Keratinocyte (primary cell): ENCODE data around the gene AAR2. TPM values are rescaled to one million over a fixed set of nuclear protein-coding genes. Genes with fewer than 3 reads are reported as not detected.

ENCODE experiments used
- DNase-seq: peaks from one replicate; pipeline ENCODE4 v3.0.0-alpha.2; 2011; ENCODE audit warnings: low read depth, missing footprints, low spot score
- FAIRE-seq: peaks from 2 replicates; lab custom pipeline; 2011; peaks lifted over from hg19 to GRCh38; lab: Jason Lieb, UNC
- H2AFZ ChIP-seq: 2 replicates; pipeline ENCODE4 v1.6.0; 2012; ENCODE audit warnings: low read length, control low read depth, inconsistent platforms; ENCODE audit not compliant: control insufficient read depth
- H3K27ac ChIP-seq: 2 replicates; pipeline ENCODE4 v1.5.1; 2011; ENCODE audit warnings: low read length; ENCODE audit not compliant: control insufficient read depth, insufficient read depth
- H3K27me3 ChIP-seq: 3 replicates; pipeline ENCODE4 v1.6.0; 2011; ENCODE audit warnings: low read length; ENCODE audit not compliant: control insufficient read depth, insufficient read depth; ENCODE audit errors: extremely low read depth
- H3K36me3 ChIP-seq, 2 experiments: 2 replicates in 1 of 2; 3 replicates in 1 of 2; pipeline ENCODE4 v1.5.1; 2011; ENCODE audit warnings: low read length in 2 of 2, mild to moderate bottlenecking in 1 of 2; ENCODE audit not compliant: control insufficient read depth in 2 of 2, insufficient read depth in 2 of 2; ENCODE audit errors: extremely low read depth in 1 of 2
- H3K4me1 ChIP-seq: 3 replicates; pipeline ENCODE4 v1.5.1; 2011; ENCODE audit warnings: low read length; ENCODE audit not compliant: control insufficient read depth, insufficient read depth; ENCODE audit errors: extremely low read depth
- H3K4me2 ChIP-seq: 3 replicates; pipeline ENCODE4 v1.6.0; 2011; ENCODE audit warnings: low read depth, low read length; ENCODE audit not compliant: control insufficient read depth, insufficient read depth; ENCODE audit errors: extremely low read depth
- H3K4me3 ChIP-seq, 3 experiments: fragments of 200-600 bp in 1 of 3; sonication (generic) in 1 of 3; 2 replicates in 2 of 3; 3 replicates in 1 of 3; pipeline ENCODE4 v1.5.1; 2011 to 2016; ENCODE audit warnings: low read length in 3 of 3, mild to moderate bottlenecking in 3 of 3, control low read depth in 2 of 3, inconsistent platforms in 1 of 3, low read depth in 1 of 3, mixed read lengths in 1 of 3, mixed run types in 1 of 3, moderate library complexity in 1 of 3; ENCODE audit not compliant: control insufficient read depth in 2 of 3, insufficient read depth in 2 of 3; ENCODE audit errors: extremely low read depth in 1 of 3
- H3K79me2 ChIP-seq: 2 replicates; pipeline ENCODE4 v1.6.0; 2012; ENCODE audit warnings: low read length; ENCODE audit not compliant: control insufficient read depth, insufficient read depth
- H3K9ac ChIP-seq: 3 replicates; pipeline ENCODE4 v1.6.0; 2011; ENCODE audit warnings: low read length; ENCODE audit not compliant: control insufficient read depth, insufficient read depth; ENCODE audit errors: extremely low read depth
- H3K9me1 ChIP-seq: 3 replicates; pipeline ENCODE4 v1.6.0; 2011; ENCODE audit warnings: low read length; ENCODE audit not compliant: control insufficient read depth, insufficient read depth; ENCODE audit errors: extremely low read depth
- H3K9me3 ChIP-seq: 2 replicates; pipeline ENCODE4 v1.5.1; 2012; ENCODE audit warnings: low read depth, low read length; ENCODE audit not compliant: control insufficient read depth
- H4K20me1 ChIP-seq: 3 replicates; pipeline ENCODE4 v1.6.0; 2011; ENCODE audit warnings: low read length; ENCODE audit not compliant: control insufficient read depth, insufficient read depth; ENCODE audit errors: extremely low read depth
- CTCF ChIP-seq, 3 experiments: IDR thresholded peaks in 1 of 3; conservative IDR thresholded peaks in 1 of 3; optimal IDR thresholded peaks in 1 of 3; 2 replicates in 2 of 3; 3 replicates in 1 of 3; pipeline versions ENCODE3 to v1.5.1; 2011; ENCODE audit warnings: low read length in 3 of 3, mild to moderate bottlenecking in 3 of 3, moderate library complexity in 2 of 3, control low read depth in 1 of 3, inconsistent platforms in 1 of 3; ENCODE audit not compliant: insufficient read depth in 2 of 3; ENCODE audit errors: extremely low read depth in 1 of 3
- EZH2 ChIP-seq: IDR thresholded peaks from one replicate; pipeline ENCODE4 v1.6.1; 2012; ENCODE audit warnings: inconsistent platforms, mild to moderate bottlenecking, low read length, moderate library complexity
- dilution Hi-C: fragments of 300-500 bp; cut with MboI; formaldehyde crosslinking; loops from one replicate; pipeline ENCODE4 v1.7.0; 2020; ENCODE audit warnings: low sequenced_read_pairs; ENCODE audit not compliant: extremely low pct_ligation_motif_present
- polyA plus RNA-seq, 5 experiments: library from polyadenylated mRNA; depleted of rRNA in 3 of 5; stranded (reverse) in 3 of 5; stranded (forward) in 1 of 5; unstranded in 1 of 5; fragments of >200 nt; gene quantifications; 1 replicate in 1 of 5; 2 replicates in 3 of 5; 3 replicates in 1 of 5; pipeline versions ENCODE4 v1.2.1 to v1.2.3, GENCODE V29; 2011 to 2012; ENCODE audit warnings: missing spikeins in 2 of 5, low read depth in 1 of 5, low replicate concordance in 1 of 5

AAR2 gene
- polyA plus RNA-seq, 1 donor (not counting 4 experiments of a cell fraction or from before 2014, with no cell fraction given) = 20.1 TPM

GRCh38 chr20:36267605-36268381 is 31.5 kb downstream of the AAR2 start:
- DNase-seq = no peak
- Histone ChIP-seq H3K4me3 (no peak overlapping the region), H3K4me2 (no peak overlapping the region), H3K79me2 (no peaks in the 10 kb centered on the region), H3K9me1 (no peaks in the 10 kb centered on the region), H2AFZ (no peak overlapping the region), H3K27ac (no peak overlapping the region), H4K20me1 (no peaks in the 10 kb centered on the region), H3K9me3 (no peaks in the 10 kb centered on the region), H3K36me3 (no peaks in the 10 kb centered on the region), H3K4me1 (no peaks in the 10 kb centered on the region), H3K27me3 (no peaks in the 10 kb centered on the region), H3K9ac (no peak overlapping the region)
- TF ChIP-seq EZH2 = no peak
- TF ChIP-seq CTCF (optimal IDR thresholded peaks at IDR 0.05 in 1 of 3, IDR thresholded peaks at IDR 0.05 in 1 of 3, conservative IDR thresholded peaks at IDR 0.05 in 1 of 3; ENCODE audit: extremely low read depth in 1 of 3, insufficient read depth in 2 of 3, low read length in 3 of 3) = no peak
- dilution Hi-C loops = no loop called here
- no peak for FAIRE-seq

- FAIRE-seq (no peak), DNase-seq (no peak)
- Histone ChIP-seq H3K9me1 (no peaks in the 10 kb centered on the region), H2AFZ (no peak overlapping the region), H3K4me2 (no peak overlapping the region), H3K9me3 (no peaks in the 10 kb centered on the region), H3K27ac (no peak overlapping the region), H3K4me1 (no peaks in the 10 kb centered on the region), H3K4me3 (no peak overlapping the region), H3K27me3 (no peaks in the 10 kb centered on the region), H3K79me2 (no peaks in the 10 kb centered on the region), H3K9ac (no peak overlapping the region), H4K20me1 (no peaks in the 10 kb centered on the region), H3K36me3 (no peaks in the 10 kb centered on the region)
- no peak for TF ChIP-seq EZH2
- TF ChIP-seq CTCF (optimal IDR thresholded peaks at IDR 0.05 in 1 of 3, IDR thresholded peaks at IDR 0.05 in 1 of 3, conservative IDR thresholded peaks at IDR 0.05 in 1 of 3; ENCODE audit: extremely low read depth in 1 of 3, insufficient read depth in 2 of 3, low read length in 3 of 3) = no peak
- dilution Hi-C loops = no loop called here
Measured at GRCh38 chr20:36268440-36269342, 32.4 kb downstream of the AAR2 start.
